Renal pelvis (tissue), 4 donors: ENCODE data around the gene ALLC. TPM values are rescaled to one million over a fixed set of nuclear protein-coding genes. Genes with fewer than 3 reads are reported as not detected.

ENCODE experiments used
- DNase-seq: peaks from one replicate; pipeline ENCODE4 v3.0.0-alpha.2; 2013
- polyA plus RNA-seq, 3 donors: library from polyadenylated mRNA; unstranded; fragments of 120-200 nt; gene quantifications; one replicate each; pipeline ENCODE4 v1.2.1, GENCODE V29; 2013; ENCODE audit not compliant: insufficient read length in 3 of 3

Gene ALLC
- polyA plus RNA-seq, 3 donors: not detected

GRCh38 chr2:3639015-3639630 is 18.9 kb upstream of the ALLC start:
- DNase-seq: no peak

- no peak for DNase-seq
These were observed 18.3 kb upstream of the ALLC start for GRCh38 chr2:3639653-3640052.

- DNase-seq: no peak
These were observed 16.8 kb upstream of the ALLC start for GRCh38 chr2:3641181-3641580.

GRCh38 chr2:3641841-3642421 is 16.1 kb upstream of the ALLC start:
- no peak for DNase-seq

GRCh38 chr2:3642521-3643215 is 15.3 kb upstream of the ALLC start:
- no peak for DNase-seq

- no peak for DNase-seq
These were observed 14.4 kb upstream of the ALLC start for GRCh38 chr2:3643371-3644245.

GRCh38 chr2:3644246-3644525 is 13.8 kb upstream of the ALLC start:
- no peak for DNase-seq

- DNase-seq: no peak
These were observed 13.0 kb upstream of the ALLC start for GRCh38 chr2:3644891-3645605.

GRCh38 chr2:3645745-3646389 is 12.1 kb upstream of the ALLC start:
- DNase-seq: no peak

- no peak for DNase-seq
These were observed 11.6 kb upstream of the ALLC start for GRCh38 chr2:3646446-3646845.

- DNase-seq: no peak
These were observed 10.8 kb upstream of the ALLC start for GRCh38 chr2:3647246-3647645.

- no peak for DNase-seq
These were observed 10.0 kb upstream of the ALLC start for GRCh38 chr2:3647831-3648651.

GRCh38 chr2:3648652-3649177 is 9.3 kb upstream of the ALLC start:
- DNase-seq: no peak

- DNase-seq: no peak
These were observed 8.4 kb upstream of the ALLC start for GRCh38 chr2:3649581-3649980.

GRCh38 chr2:3650140-3650920 is 7.7 kb upstream of the ALLC start:
- no peak for DNase-seq

- peak; percentile 80 for DNase-seq
These were observed 6.0 kb upstream of the ALLC start for GRCh38 chr2:3651691-3652648.

GRCh38 chr2:3652896-3653625 is 4.9 kb upstream of the ALLC start:
- DNase-seq: no peak

GRCh38 chr2:3654011-3654410 is 4.0 kb upstream of the ALLC start:
- DNase-seq: no peak
